Lung (tissue), 12 donors: Measurements from ENCODE around the gene RNF11. TPM values are rescaled to one million over a fixed set of nuclear protein-coding genes. Genes with fewer than 3 reads are reported as not detected.
"Not testable (repeated sequence)": the region's sequence is repeated elsewhere in the genome, so short reads cannot be mapped to it uniquely, and the experiment has no call there.

Experiments used
- ATAC-seq: fragments of 200-7000 bp; cut with Tn5 transposase; one replicate; pipeline ENCODE4 v1.9.1; 2020; ENCODE audit warnings: moderate number of reproducible peaks; ENCODE audit not compliant: insufficient read depth, low FRiP score
- DNase-seq, 3 donors: peaks; one replicate each; pipeline ENCODE4 v3.0.0-alpha.2; 2013 to 2017
- H3K27ac ChIP-seq, 2 donors: one replicate each; pipeline ENCODE4 v1.5.1; 2013; ENCODE audit warnings: mild to moderate bottlenecking in 2 of 2, moderate library complexity in 2 of 2, control low read depth in 1 of 2, inconsistent platforms in 1 of 2, low read depth in 1 of 2, low read length in 1 of 2
- H3K27me3 ChIP-seq, 3 donors: one replicate each; pipeline ENCODE4 v1.5.1; 2013; ENCODE audit warnings: low read length in 2 of 3; ENCODE audit not compliant: control insufficient read depth in 3 of 3, insufficient read depth in 3 of 3
- H3K36me3 ChIP-seq, 4 donors: one replicate each; pipeline ENCODE4 v1.5.1; 2013; ENCODE audit warnings: low read length in 4 of 4, mild to moderate bottlenecking in 1 of 4, moderate library complexity in 1 of 4; ENCODE audit not compliant: control insufficient read depth in 4 of 4, insufficient read depth in 4 of 4
- H3K4me1 ChIP-seq, 5 donors: one replicate each; pipeline ENCODE4 v1.5.1; 2013; ENCODE audit warnings: low read length in 5 of 5, mild to moderate bottlenecking in 2 of 5, moderate library complexity in 1 of 5; ENCODE audit not compliant: control insufficient read depth in 5 of 5, insufficient read depth in 5 of 5
- H3K4me3 ChIP-seq: one replicate; pipeline ENCODE4 v1.5.1; 2013; ENCODE audit warnings: mild to moderate bottlenecking, control low read depth, moderate library complexity
- H3K9ac ChIP-seq, 2 donors: one replicate each; pipeline ENCODE4 v1.5.1; 2013; ENCODE audit warnings: low read length in 2 of 2, control low read depth in 1 of 2; ENCODE audit not compliant: insufficient read depth in 1 of 2
- H3K9me3 ChIP-seq, 4 donors: one replicate each; pipeline ENCODE4 v1.5.1; 2013; ENCODE audit warnings: low read length in 3 of 4, mild to moderate bottlenecking in 1 of 4, moderate library complexity in 1 of 4; ENCODE audit not compliant: control insufficient read depth in 4 of 4, insufficient read depth in 3 of 4
- CTCF ChIP-seq: IDR thresholded peaks from 2 replicates; pipeline ENCODE4 v1.5.1; 2012; ENCODE audit warnings: mild to moderate bottlenecking; ENCODE audit errors: control extremely low read depth, extremely low read depth
- WGBS, 2 donors: extraction: QIAGEN DNeasy Blood & Tissue Kit; methylation state at CpG; one replicate each; pipeline ENCODE4 v1.1.7; 2013; 5-methylcytosine and 5-hydroxymethylcytosine counted together
- polyA plus RNA-seq, 2 donors: library from polyadenylated mRNA; stranded (reverse); fragments of 200-250 nt; gene quantifications; one replicate each; pipeline ENCODE4 v1.2.1, GENCODE V29; 2013
- total RNA-seq, 2 donors: library from RNA; depleted of rRNA in 1 of 2; stranded (reverse); fragments of >200 nt in 1 of 2; gene quantifications; one replicate each; pipeline ENCODE4 v1.2.1, GENCODE V29; 2014 to 2021
- donor health status: control.
- donor health status: control.
- donor health status: Bipolar disorder and iron deficiency.
- donor health status: healthy.
- donor health status: DM: yes; HTN: yes; CAD: no.

The RNF11 gene
- total and polyA plus RNA-seq, 4 donors = 36.6 to 149 (median 71.4) TPM

DNA sequence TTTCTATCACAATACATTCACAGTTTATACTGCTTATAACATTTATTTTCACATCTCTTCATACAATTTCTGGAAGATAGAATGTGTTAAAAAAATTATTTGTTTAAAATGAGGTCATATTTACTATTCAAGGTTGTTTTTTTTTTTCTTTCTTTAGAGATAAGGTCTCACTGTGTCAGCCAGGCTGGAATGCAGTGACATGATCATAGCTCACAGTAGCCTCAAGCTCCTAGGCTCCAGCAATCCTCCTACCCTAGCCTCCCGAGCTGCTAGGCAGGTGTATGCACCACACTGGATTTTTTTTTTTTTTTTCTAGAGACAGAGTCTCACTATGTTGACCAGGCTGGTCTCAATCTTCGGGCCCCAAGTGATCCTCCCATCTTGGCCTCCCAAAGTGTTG lies 19.0 kb upstream of the RNF11 start:
- DNase-seq = no peak
- TF ChIP-seq CTCF = no peak
- Histone ChIP-seq H3K9me3 (no peaks in the 10 kb centered on the region), H3K36me3 (no peaks in the 10 kb centered on the region), H3K4me3 (no peak overlapping the region), H3K27ac (no peak overlapping the region), H3K27me3 (peaks cover 0 to 2% (median 0%) of the 10 kb centered on the region in 3 donors), H3K9ac (no peak overlapping the region), H3K4me1 (no peaks in the 10 kb centered on the region)
- 92 to 98% methylated on average over 2 of the region's 2 CpGs for WGBS, 2 donors
- ATAC-seq = no peak

- DNase-seq = no peak
- WGBS, 2 donors = 76 to 81% methylated on average over 2 of the region's 2 CpGs
- H3K27me3 ChIP-seq = peaks cover 0 to 2% (median 0%) of the 10 kb centered on the region in 3 donors
- H3K36me3 ChIP-seq = no peaks in the 10 kb centered on the region
- H3K4me3 ChIP-seq = no peak overlapping the region
- no peak for ATAC-seq
- H3K4me1 ChIP-seq = no peaks in the 10 kb centered on the region
- H3K9ac ChIP-seq = no peak overlapping the region
- no peaks in the 10 kb centered on the region for H3K9me3 ChIP-seq
- TF ChIP-seq CTCF = no peak
- H3K27ac ChIP-seq = no peak overlapping the region
These were observed 17.5 kb upstream of the RNF11 start for GRCh38 chr1:51218570-51218969.

DNA sequence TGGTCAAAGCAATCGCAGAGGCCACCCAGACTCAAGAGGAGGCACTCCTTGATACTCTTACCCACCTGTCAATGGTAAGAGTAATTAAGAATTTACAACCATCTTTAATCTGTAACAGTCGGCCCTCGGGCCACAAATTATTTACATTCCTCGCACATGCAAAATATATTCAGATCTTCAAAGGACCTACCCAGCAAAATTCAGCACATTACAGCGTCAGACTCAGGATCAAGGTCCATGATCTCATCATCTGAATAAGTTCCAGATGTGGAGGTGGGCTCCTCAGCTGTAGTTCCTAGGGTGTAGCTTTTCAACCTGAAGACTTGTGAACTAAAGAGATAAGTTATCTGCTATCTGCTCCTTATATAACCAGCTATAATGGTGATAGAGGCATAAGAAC lies 17.1 kb upstream of the RNF11 start:
- H3K27me3 ChIP-seq = peaks cover 0 to 2% (median 0%) of the 10 kb centered on the region in 3 donors
- DNase-seq (no peak), ATAC-seq (no peak)
- H3K4me3 ChIP-seq = no peak overlapping the region
- WGBS, 2 donors = 83 to 92% methylated on average over 5 of the region's 5 CpGs
- H3K4me1 ChIP-seq = no peaks in the 10 kb centered on the region
- no peak overlapping the region for H3K9ac ChIP-seq
- no peaks in the 10 kb centered on the region for H3K36me3 ChIP-seq
- no peak for TF ChIP-seq CTCF
- no peak overlapping the region for H3K27ac ChIP-seq
- H3K9me3 ChIP-seq = no peaks in the 10 kb centered on the region

DNA sequence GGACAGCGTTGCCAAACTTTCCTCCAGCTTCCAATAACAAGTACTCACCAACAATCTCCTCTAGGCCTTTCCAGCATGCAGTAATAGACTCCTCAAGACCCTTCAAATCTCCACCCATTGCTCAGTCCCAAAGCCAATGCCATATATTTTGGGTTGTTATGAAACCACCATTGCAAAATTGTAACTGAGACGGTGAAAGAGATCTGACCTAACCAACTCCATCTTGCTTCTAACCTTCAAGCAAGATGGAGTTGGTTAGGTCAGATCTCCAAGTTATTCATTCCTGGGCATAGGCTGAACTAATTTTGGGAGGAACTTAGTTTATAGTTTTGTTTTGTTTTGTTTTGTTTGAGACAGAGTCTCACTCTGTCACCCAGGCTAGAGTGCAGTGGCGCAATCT lies 14.5 kb upstream of the RNF11 start:
- H3K4me3 ChIP-seq, H3K9ac ChIP-seq, H3K27me3 ChIP-seq, H3K9me3 ChIP-seq, ATAC-seq, H3K4me1 ChIP-seq, H3K27ac ChIP-seq, DNase-seq, H3K36me3 ChIP-seq: not testable (repeated sequence)
- 83 to 91% methylated on average over 3 of the region's 3 CpGs for WGBS, 2 donors
